Osteoblast (primary cell): ENCODE results near the gene UCP3. TPM values are rescaled to one million over a fixed set of nuclear protein-coding genes. Genes with fewer than 3 reads are reported as not detected.

Source experiments
- DNase-seq: peaks from one replicate; pipeline ENCODE4 v3.0.0; 2011; ENCODE audit warnings: low spot score, mixed read lengths; ENCODE audit not compliant: insufficient read length; ENCODE audit errors: missing footprints
- H2AFZ ChIP-seq: 2 replicates; pipeline ENCODE4 v1.6.0; 2011; ENCODE audit warnings: mild to moderate bottlenecking, low read length
- H3K27ac ChIP-seq: 2 replicates; pipeline ENCODE4 v1.5.1; 2011; ENCODE audit warnings: mild to moderate bottlenecking, low read depth, low read length, moderate library complexity
- H3K27me3 ChIP-seq: 2 replicates; pipeline ENCODE4 v1.6.0; 2012; ENCODE audit warnings: mild to moderate bottlenecking, control low read depth, inconsistent platforms, low read length, moderate library complexity; ENCODE audit not compliant: insufficient read depth
- H3K36me3 ChIP-seq: 2 replicates; pipeline ENCODE4 v1.5.1; 2011; ENCODE audit warnings: mild to moderate bottlenecking, low read length, control low read depth, moderate library complexity; ENCODE audit not compliant: insufficient read depth
- H3K4me1 ChIP-seq: 2 replicates; pipeline ENCODE4 v1.5.1; 2011; ENCODE audit warnings: mild to moderate bottlenecking, low read length, control low read depth, moderate library complexity; ENCODE audit not compliant: insufficient read depth
- H3K4me2 ChIP-seq: 2 replicates; pipeline ENCODE4 v1.6.0; 2011; ENCODE audit warnings: mild to moderate bottlenecking, low read length; ENCODE audit not compliant: insufficient read depth
- H3K4me3 ChIP-seq: fragments of 200-600 bp; sonication (generic); 3 replicates; pipeline ENCODE4 v1.5.1; 2012; ENCODE audit warnings: mild to moderate bottlenecking, low read length, inconsistent platforms; ENCODE audit not compliant: insufficient read depth
- H3K79me2 ChIP-seq: 2 replicates; pipeline ENCODE4 v1.6.0; 2012; ENCODE audit warnings: mild to moderate bottlenecking, low read length, control low read depth, inconsistent platforms; ENCODE audit not compliant: insufficient read depth
- H3K9me3 ChIP-seq: 2 replicates; pipeline ENCODE4 v1.5.1; 2011; ENCODE audit warnings: low read depth, low read length, control low read depth
- H4K20me1 ChIP-seq: 2 replicates; pipeline ENCODE4 v1.6.0; 2012; ENCODE audit warnings: mild to moderate bottlenecking, low read length, control low read depth; ENCODE audit not compliant: insufficient read depth
- total RNA-seq: library from RNA; depleted of rRNA; stranded (reverse); fragments of >200 nt; gene quantifications from 2 replicates; pipeline ENCODE4 v1.2.3, GENCODE V29; 2012
- TF ChIP-seq, protein P1 (sequence below): IDR thresholded peaks from 2 replicates; pipeline ENCODE4 v1.5.1; 2011; ENCODE audit warnings: mild to moderate bottlenecking, low read depth, low read length, moderate library complexity; ENCODE audit errors: extremely low read depth

The UCP3 gene
- total RNA-seq, 1 donor: under 0.01 TPM

DNA sequence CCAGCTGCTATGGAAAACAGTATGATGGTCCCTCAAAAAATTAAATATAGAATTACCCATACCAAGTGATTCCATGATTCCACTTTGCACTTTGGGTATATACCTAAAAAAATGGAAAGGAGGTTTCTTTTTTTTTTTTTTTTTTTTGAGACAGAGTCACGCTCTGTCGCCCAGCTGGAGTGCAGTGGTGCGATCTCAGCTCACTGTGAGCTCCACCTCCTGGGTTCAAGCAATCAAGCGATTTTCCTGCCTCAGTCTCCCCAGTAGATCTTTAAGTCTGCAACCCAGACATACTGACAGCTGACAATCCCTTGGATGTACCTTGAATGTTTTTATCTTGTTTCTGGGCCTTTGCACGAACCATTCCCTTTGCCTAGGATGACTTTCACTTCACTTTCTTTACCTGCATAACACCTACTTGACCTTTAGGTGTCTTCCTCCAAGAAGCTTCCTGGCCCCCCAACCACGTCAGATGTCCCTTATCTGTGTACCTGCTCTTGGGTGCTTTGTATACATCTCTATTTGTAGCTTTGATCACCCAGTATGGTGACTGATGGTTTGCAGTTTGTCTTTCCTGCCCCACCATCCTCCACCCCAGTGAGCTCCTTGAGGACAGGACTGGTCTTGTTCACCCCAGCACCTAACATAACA lies 11.6 kb downstream of the UCP3 start:
- TF ChIP-seq, protein P1, sequence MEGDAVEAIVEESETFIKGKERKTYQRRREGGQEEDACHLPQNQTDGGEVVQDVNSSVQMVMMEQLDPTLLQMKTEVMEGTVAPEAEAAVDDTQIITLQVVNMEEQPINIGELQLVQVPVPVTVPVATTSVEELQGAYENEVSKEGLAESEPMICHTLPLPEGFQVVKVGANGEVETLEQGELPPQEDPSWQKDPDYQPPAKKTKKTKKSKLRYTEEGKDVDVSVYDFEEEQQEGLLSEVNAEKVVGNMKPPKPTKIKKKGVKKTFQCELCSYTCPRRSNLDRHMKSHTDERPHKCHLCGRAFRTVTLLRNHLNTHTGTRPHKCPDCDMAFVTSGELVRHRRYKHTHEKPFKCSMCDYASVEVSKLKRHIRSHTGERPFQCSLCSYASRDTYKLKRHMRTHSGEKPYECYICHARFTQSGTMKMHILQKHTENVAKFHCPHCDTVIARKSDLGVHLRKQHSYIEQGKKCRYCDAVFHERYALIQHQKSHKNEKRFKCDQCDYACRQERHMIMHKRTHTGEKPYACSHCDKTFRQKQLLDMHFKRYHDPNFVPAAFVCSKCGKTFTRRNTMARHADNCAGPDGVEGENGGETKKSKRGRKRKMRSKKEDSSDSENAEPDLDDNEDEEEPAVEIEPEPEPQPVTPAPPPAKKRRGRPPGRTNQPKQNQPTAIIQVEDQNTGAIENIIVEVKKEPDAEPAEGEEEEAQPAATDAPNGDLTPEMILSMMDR: no peak
- no peaks in the 10 kb centered on the region for H3K36me3 ChIP-seq
- H3K27ac ChIP-seq: no peak overlapping the region
- H3K4me3 ChIP-seq: no peak overlapping the region
- no peaks in the 10 kb centered on the region for H3K4me1 ChIP-seq
- no peaks in the 10 kb centered on the region for H4K20me1 ChIP-seq
- H3K4me2 ChIP-seq: no peak overlapping the region
- no peaks in the 10 kb centered on the region for H3K27me3 ChIP-seq
- H3K79me2 ChIP-seq: no peaks in the 10 kb centered on the region
- DNase-seq: no peak
- H3K9me3 ChIP-seq: no peaks in the 10 kb centered on the region
- no peak overlapping the region for H2AFZ ChIP-seq

DNA sequence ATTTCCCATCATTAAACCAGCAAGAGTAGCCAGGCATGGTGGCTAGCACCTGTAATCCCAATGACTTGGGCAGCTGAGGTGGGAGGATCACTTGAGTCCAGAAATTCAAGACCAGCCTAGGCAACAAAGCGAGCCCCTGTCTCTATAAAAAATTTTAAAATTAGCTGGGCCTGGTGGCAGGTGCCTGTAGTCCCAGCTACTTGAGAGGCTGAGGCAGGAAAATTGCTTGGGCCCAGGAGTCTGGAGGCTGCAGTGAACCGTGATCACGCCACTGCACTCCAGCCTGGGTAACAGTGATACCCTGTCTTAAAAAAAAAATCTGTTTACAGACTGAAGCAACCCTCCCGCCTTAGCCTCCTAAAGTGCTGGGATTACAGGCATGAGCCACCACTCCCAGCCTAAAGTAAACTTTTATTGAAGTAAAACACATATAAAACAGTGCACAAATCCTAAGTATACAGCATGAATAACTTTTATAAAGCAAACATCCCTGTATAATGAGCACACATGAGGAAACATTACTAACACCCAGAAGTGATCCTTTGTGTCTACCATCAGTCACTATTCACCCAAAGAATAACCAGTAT lies 12.6 kb downstream of the UCP3 start:
- no peak overlapping the region for H3K4me2 ChIP-seq
- H3K4me3 ChIP-seq: no peak overlapping the region
- no peaks in the 10 kb centered on the region for H3K27me3 ChIP-seq
- DNase-seq: no peak
- no peak overlapping the region for H2AFZ ChIP-seq
- TF ChIP-seq, protein P1: no peak
- H3K4me1 ChIP-seq: no peaks in the 10 kb centered on the region
- H3K79me2 ChIP-seq: no peaks in the 10 kb centered on the region
- H3K27ac ChIP-seq: no peak overlapping the region
- no peaks in the 10 kb centered on the region for H3K9me3 ChIP-seq
- H3K36me3 ChIP-seq: no peaks in the 10 kb centered on the region
- H4K20me1 ChIP-seq: no peaks in the 10 kb centered on the region

DNA sequence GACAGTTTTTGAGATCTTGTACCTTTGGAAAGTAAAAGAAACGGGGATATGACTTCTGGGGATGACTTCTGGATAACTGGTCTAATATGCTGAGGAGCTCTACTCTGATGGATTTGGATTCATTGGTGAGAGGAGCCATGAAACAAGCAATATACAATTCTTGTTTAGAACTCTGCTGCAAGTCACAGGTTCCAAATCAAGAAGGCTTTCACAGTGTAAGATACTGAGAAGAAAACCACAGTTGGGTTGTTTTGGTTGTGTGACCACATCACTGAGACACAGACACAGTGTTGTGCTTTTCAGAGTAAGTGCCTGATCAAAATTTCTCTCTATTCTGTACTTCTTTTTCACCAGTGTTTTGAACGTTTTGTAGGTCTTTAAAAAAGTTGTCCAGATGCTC lies 13.2 kb downstream of the UCP3 start:
- H2AFZ ChIP-seq: no peak overlapping the region
- H3K4me3 ChIP-seq: no peak overlapping the region
- H3K4me2 ChIP-seq: no peak overlapping the region
- no peaks in the 10 kb centered on the region for H4K20me1 ChIP-seq
- H3K27me3 ChIP-seq: no peaks in the 10 kb centered on the region
- H3K4me1 ChIP-seq: no peaks in the 10 kb centered on the region
- no peaks in the 10 kb centered on the region for H3K79me2 ChIP-seq
- no peaks in the 10 kb centered on the region for H3K9me3 ChIP-seq
- TF ChIP-seq, protein P1: no peak
- no peaks in the 10 kb centered on the region for H3K36me3 ChIP-seq
- no peak overlapping the region for H3K27ac ChIP-seq
- DNase-seq: no peak

DNA sequence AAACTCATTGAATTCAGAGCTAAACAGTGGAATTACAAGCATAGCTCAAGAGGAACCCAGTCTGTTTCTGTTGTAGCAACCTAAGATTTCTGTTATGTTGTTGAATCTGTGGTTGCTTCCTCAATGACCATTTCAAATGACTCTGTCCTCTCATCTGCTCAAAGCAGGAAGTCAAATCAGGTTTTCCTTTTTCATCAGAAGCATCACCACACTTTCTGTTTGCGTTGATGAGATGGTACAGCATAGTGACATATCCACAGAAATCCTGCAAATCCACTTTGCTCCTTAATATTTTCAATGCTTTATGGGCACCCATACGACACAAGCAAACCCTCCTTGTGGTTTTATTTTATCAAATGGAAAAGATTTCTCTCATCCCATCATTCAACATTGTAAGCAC lies 13.6 kb downstream of the UCP3 start:
- H3K27ac ChIP-seq: no peak overlapping the region
- H3K27me3 ChIP-seq: no peaks in the 10 kb centered on the region
- no peak overlapping the region for H3K4me3 ChIP-seq
- no peaks in the 10 kb centered on the region for H3K9me3 ChIP-seq
- no peak overlapping the region for H2AFZ ChIP-seq
- H3K79me2 ChIP-seq: no peaks in the 10 kb centered on the region
- H3K36me3 ChIP-seq: no peaks in the 10 kb centered on the region
- TF ChIP-seq, protein P1: no peak
- H3K4me2 ChIP-seq: no peak overlapping the region
- DNase-seq: no peak
- H3K4me1 ChIP-seq: no peaks in the 10 kb centered on the region
- H4K20me1 ChIP-seq: no peaks in the 10 kb centered on the region
